Endothelial cell of umbilical vein (primary cell): ENCODE results near the gene IL25. TPM values are rescaled to one million over a fixed set of nuclear protein-coding genes. Genes with fewer than 3 reads are reported as not detected.

Source experiments
- BruUV-seq: library from RNA; stranded (reverse); fragments of 400-500 nt; replicated peaks from 2 replicates; lab custom pipeline; 2021; lab: Mats Ljungman, UMichigan
- CTCF ChIA-PET: fragments of 300-600, 350-600 bp; sonication (Branson Sonifier 250); formaldehyde crosslinking; loops from one replicate; lab custom pipeline; 2021; ENCODE audit warnings: antibody characterized with exemption, inconsistent platforms; lab: Charles Lee
- POLR2A ChIA-PET: fragments of 300-600, 350-600 bp; sonication (Branson Sonifier 250); formaldehyde crosslinking; loops from one replicate; lab custom pipeline; 2021; ENCODE audit warnings: antibody characterized with exemption, inconsistent platforms; lab: Charles Lee
- DNase-seq: peaks from one replicate; pipeline ENCODE4 v3.0.0-alpha.2; 2011; ENCODE audit warnings: low read depth, low spot score
- FAIRE-seq: peaks from 2 replicates; lab custom pipeline; 2011; peaks lifted over from hg19 to GRCh38; lab: Jason Lieb, UNC
- H2AFZ ChIP-seq: 2 replicates; pipeline ENCODE4 v1.6.0; 2012; ENCODE audit warnings: low read depth, low read length, control low read depth, inconsistent platforms
- H3K27ac ChIP-seq: 2 replicates; pipeline ENCODE4 v1.5.1; 2011; ENCODE audit warnings: low read depth, mild to moderate bottlenecking, control low read depth, low read length, moderate library complexity; ENCODE audit not compliant: insufficient read depth
- H3K27me3 ChIP-seq, 2 experiments: 2 replicates each; pipeline versions ENCODE4 v1.6.0 to v1.6.1; 2011; ENCODE audit warnings: low read length in 2 of 2, mixed read lengths in 1 of 2; ENCODE audit not compliant: control insufficient read depth in 2 of 2, insufficient read depth in 2 of 2
- H3K36me3 ChIP-seq, 2 experiments: 2 replicates in 1 of 2; 3 replicates in 1 of 2; pipeline ENCODE4 v1.5.1; 2011; ENCODE audit warnings: low read length in 2 of 2, mild to moderate bottlenecking in 1 of 2, moderate library complexity in 1 of 2; ENCODE audit not compliant: control insufficient read depth in 2 of 2, insufficient read depth in 2 of 2; ENCODE audit errors: extremely low read depth in 1 of 2
- H3K4me1 ChIP-seq: 3 replicates; pipeline ENCODE4 v1.5.1; 2011; ENCODE audit warnings: mild to moderate bottlenecking, low read length; ENCODE audit not compliant: control insufficient read depth, insufficient read depth; ENCODE audit errors: extremely low read depth
- H3K4me2 ChIP-seq: 2 replicates; pipeline ENCODE4 v1.6.1; 2011; ENCODE audit warnings: low read length, control low read depth, mixed read lengths; ENCODE audit not compliant: insufficient read depth
- H3K4me3 ChIP-seq, 3 experiments: fragments of 200-600 bp in 1 of 3; sonication (generic), shearing (Covaris generic) in 1 of 3; replicated peaks in 1 of 3; 2 replicates each; pipeline ENCODE4 v1.5.1; 2011 to 2016; ENCODE audit warnings: control low read depth in 3 of 3, low read length in 3 of 3, mild to moderate bottlenecking in 2 of 3, inconsistent platforms in 1 of 3, low read depth in 1 of 3, moderate library complexity in 1 of 3; ENCODE audit not compliant: insufficient read depth in 1 of 3
- H3K79me2 ChIP-seq: 2 replicates; pipeline ENCODE4 v1.6.0; 2012; ENCODE audit warnings: low read length, inconsistent platforms; ENCODE audit not compliant: control insufficient read depth, insufficient read depth
- H3K9ac ChIP-seq: replicated peaks from 2 replicates; pipeline ENCODE3; 2011; ENCODE audit warnings: low read length, control low read depth; ENCODE audit not compliant: insufficient read depth; ENCODE audit errors: extremely low read depth
- H3K9me1 ChIP-seq: replicated peaks from 3 replicates; pipeline ENCODE4 v1.6.0; 2011; ENCODE audit warnings: mild to moderate bottlenecking, low read length; ENCODE audit not compliant: control insufficient read depth, insufficient read depth; ENCODE audit errors: extremely low read depth
- H3K9me3 ChIP-seq: replicated peaks from 2 replicates; pipeline ENCODE4 v1.5.1; 2012; ENCODE audit warnings: low read length, inconsistent platforms; ENCODE audit not compliant: control insufficient read depth, insufficient read depth
- H4K20me1 ChIP-seq: replicated peaks from 2 replicates; pipeline ENCODE3; 2011; ENCODE audit warnings: mild to moderate bottlenecking, low read length; ENCODE audit not compliant: control insufficient read depth, insufficient read depth; ENCODE audit errors: extremely low read depth
- EZH2 ChIP-seq: IDR thresholded peaks from 2 replicates; pipeline ENCODE4 v1.6.1; 2012; ENCODE audit warnings: borderline replicate concordance, low read depth, mild to moderate bottlenecking, moderate library complexity, low read length, inconsistent platforms; ENCODE audit not compliant: severe bottlenecking
- FOS ChIP-seq: IDR thresholded peaks from 2 replicates; pipeline ENCODE4 v1.6.1; 2011; ENCODE audit warnings: mild to moderate bottlenecking, low read length, moderate library complexity, borderline replicate concordance; ENCODE audit not compliant: insufficient read depth
- GATA2 ChIP-seq: IDR thresholded peaks from 2 replicates; pipeline ENCODE4 v1.7.0; 2011; ENCODE audit warnings: low read depth, mild to moderate bottlenecking, moderate library complexity, mixed read lengths, low read length; ENCODE audit not compliant: insufficient read length, insufficient read depth
- JUN ChIP-seq: IDR thresholded peaks from 2 replicates; pipeline ENCODE4 v1.6.1; 2011; ENCODE audit warnings: borderline replicate concordance, low read depth; ENCODE audit not compliant: insufficient read length, insufficient read depth
- MYC ChIP-seq: IDR thresholded peaks from one replicate; pipeline ENCODE4 v1.6.1; 2011; ENCODE audit warnings: mild to moderate bottlenecking, low read depth, low read length
- POLR2A ChIP-seq: IDR thresholded peaks from 2 replicates; pipeline ENCODE4 v1.6.1; 2012; ENCODE audit warnings: low read depth, mild to moderate bottlenecking, control low read depth, low read length
- POLR2AphosphoS5 ChIP-seq: IDR thresholded peaks from 2 replicates; pipeline ENCODE4 v1.6.1; 2012; ENCODE audit warnings: low read depth, mild to moderate bottlenecking, control low read depth, low read length, moderate library complexity; ENCODE audit not compliant: insufficient read depth
- dilution Hi-C: fragments of 300-500 bp; cut with MboI; formaldehyde crosslinking; loops from one replicate; pipeline ENCODE4 v1.15.0; 2019; ENCODE audit warnings: low sequenced_read_pairs; ENCODE audit not compliant: extremely low pct_ligation_motif_present
- intact Hi-C: fragments of 100-400 bp; cut with micrococcal nuclease; formaldehyde crosslinking; loops from one replicate; pipeline ENCODE4 v1.10.0; 2022
- polyA plus RNA-seq, 4 experiments: library from polyadenylated mRNA; depleted of rRNA in 3 of 4; stranded (reverse) in 3 of 4; unstranded in 1 of 4; fragments of >200 nt; gene quantifications; 2 replicates each; pipeline versions ENCODE4 v1.2.1 to v1.2.3, GENCODE V29; 2011 to 2012; ENCODE audit warnings: missing spikeins in 1 of 4
- total RNA-seq: library from RNA; stranded (reverse); gene quantifications from 2 replicates; pipeline ENCODE4 v1.2.3, GENCODE V29; 2021
- TF ChIP-seq, protein P1 (sequence below), 2 donors: IDR thresholded peaks; 1 replicate in 1 of 2; 2 replicates in 1 of 2; pipeline ENCODE4 v1.5.1; 2011; ENCODE audit warnings: low read length in 2 of 2, mild to moderate bottlenecking in 2 of 2, moderate library complexity in 2 of 2, control low read depth in 1 of 2, inconsistent platforms in 1 of 2, low read depth in 1 of 2; ENCODE audit not compliant: insufficient read depth in 1 of 2; ENCODE audit errors: extremely low read depth in 1 of 2
- TF ChIP-seq, protein P2 (sequence below): IDR thresholded peaks from 2 replicates; pipeline ENCODE4 v1.6.1; 2011; ENCODE audit not compliant: insufficient read depth, insufficient read length

The IL25 gene
- total and polyA plus RNA-seq, 2 donors (not counting 3 experiments of a cell fraction or from before 2014, with no cell fraction given): not detected

DNA sequence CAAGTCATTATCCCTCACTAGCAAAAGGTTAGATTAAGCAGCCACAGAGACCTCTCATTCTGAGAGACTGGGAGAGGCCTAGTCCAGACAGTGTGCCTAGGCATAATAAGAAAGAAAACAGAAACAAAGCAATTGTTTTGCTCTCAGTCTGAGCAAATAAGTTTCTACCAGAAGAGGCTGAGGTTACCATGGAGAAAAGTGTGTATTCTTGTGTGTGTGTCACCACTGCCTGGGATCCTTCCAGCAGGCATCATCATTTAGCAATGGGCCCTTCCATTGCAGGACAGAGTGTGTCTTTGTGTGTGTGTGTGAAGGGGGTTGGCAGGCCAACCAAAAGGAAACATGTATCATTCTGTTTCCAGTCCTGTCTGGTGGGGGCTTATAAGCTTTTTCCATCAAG is 11.3 kb upstream of the IL25 start:
- CTCF ChIA-PET: interaction anchor here (1.4 to 1.7 kb wide), 4 partner anchors 15 to 96 kb away, joined by 3 to 6 read pairs (median 4); no protein-coding TSS in a partner anchor

More for the DNA sequence above, 11.3 kb upstream of the IL25 start:
- Histone ChIP-seq H3K9me1 (no peaks in the 10 kb centered on the region), H3K9ac (no peak overlapping the region), H4K20me1 (no peaks in the 10 kb centered on the region), H3K79me2 (no peaks in the 10 kb centered on the region), H3K27me3 (peaks cover 25 to 29% of the 10 kb centered on the region in 2 experiments), H3K4me2 (no peak overlapping the region), H3K4me1 (no peaks in the 10 kb centered on the region), H3K27ac (no peak overlapping the region), H3K9me3 (no peaks in the 10 kb centered on the region), H3K4me3 (no peak overlapping the region), H2AFZ (no peak overlapping the region), H3K36me3 (no peaks in the 10 kb centered on the region)
- no peak for FAIRE-seq
- TF ChIP-seq EZH2 (no peak), POLR2A (no peak), MYC (no peak), GATA2 (no peak), JUN (no peak), POLR2AphosphoS5 (no peak), FOS (no peak)
- TF ChIP-seq, protein P1, sequence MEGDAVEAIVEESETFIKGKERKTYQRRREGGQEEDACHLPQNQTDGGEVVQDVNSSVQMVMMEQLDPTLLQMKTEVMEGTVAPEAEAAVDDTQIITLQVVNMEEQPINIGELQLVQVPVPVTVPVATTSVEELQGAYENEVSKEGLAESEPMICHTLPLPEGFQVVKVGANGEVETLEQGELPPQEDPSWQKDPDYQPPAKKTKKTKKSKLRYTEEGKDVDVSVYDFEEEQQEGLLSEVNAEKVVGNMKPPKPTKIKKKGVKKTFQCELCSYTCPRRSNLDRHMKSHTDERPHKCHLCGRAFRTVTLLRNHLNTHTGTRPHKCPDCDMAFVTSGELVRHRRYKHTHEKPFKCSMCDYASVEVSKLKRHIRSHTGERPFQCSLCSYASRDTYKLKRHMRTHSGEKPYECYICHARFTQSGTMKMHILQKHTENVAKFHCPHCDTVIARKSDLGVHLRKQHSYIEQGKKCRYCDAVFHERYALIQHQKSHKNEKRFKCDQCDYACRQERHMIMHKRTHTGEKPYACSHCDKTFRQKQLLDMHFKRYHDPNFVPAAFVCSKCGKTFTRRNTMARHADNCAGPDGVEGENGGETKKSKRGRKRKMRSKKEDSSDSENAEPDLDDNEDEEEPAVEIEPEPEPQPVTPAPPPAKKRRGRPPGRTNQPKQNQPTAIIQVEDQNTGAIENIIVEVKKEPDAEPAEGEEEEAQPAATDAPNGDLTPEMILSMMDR (IDR thresholded peaks at IDR 0.05; ENCODE audit: extremely low read depth in 1 of 2, insufficient read depth in 1 of 2, low read depth in 1 of 2, low read length in 2 of 2): no peak
- TF ChIP-seq, protein P2, sequence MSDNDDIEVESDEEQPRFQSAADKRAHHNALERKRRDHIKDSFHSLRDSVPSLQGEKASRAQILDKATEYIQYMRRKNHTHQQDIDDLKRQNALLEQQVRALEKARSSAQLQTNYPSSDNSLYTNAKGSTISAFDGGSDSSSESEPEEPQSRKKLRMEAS: no peak
- BruUV-seq: no TSS peak
- dilution Hi-C loops: no loop called here
- DNase-seq: no peak
- POLR2A ChIA-PET: no interaction called here
- intact Hi-C loops: no loop called here
